DOHH2 (cell line): Measurements from ENCODE around the gene CBX5.

Experiments used
- EZH2phosphoT487 ChIP-seq: fragments of 200-600 bp; sonication (generic); IDR thresholded peaks from 2 replicates; pipeline ENCODE4 v1.6.1; 2017; ENCODE audit warnings: borderline replicate concordance, mild to moderate bottlenecking, antibody characterized with exemption, low read length, moderate library complexity, mixed read lengths
- TF ChIP-seq, protein P1 (sequence below): fragments of 200-600 bp; sonication (generic); IDR thresholded peaks from one replicate; pipeline ENCODE4 v1.5.1; 2014; ENCODE audit warnings: antibody characterized with exemption, mild to moderate bottlenecking, low read depth, low read length; ENCODE audit not compliant: poor library complexity, severe bottlenecking

DNA sequence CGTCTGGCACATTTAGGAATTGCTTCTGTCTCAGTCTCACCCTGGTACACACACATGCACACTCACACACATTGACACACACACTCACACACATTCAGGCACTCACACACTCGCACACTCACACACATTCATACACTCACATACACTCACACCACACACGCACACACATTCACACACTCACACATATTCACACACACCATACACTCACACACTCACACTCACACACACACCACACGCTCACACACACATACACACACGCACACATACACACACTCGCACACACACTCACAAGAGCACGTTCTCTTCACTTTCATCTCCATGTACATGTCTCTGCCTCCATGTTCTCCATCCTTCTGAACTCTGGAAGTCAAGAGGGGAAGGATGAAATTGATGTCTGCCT is 68.0 kb downstream of the CBX5 start:
- TF ChIP-seq, protein P1, sequence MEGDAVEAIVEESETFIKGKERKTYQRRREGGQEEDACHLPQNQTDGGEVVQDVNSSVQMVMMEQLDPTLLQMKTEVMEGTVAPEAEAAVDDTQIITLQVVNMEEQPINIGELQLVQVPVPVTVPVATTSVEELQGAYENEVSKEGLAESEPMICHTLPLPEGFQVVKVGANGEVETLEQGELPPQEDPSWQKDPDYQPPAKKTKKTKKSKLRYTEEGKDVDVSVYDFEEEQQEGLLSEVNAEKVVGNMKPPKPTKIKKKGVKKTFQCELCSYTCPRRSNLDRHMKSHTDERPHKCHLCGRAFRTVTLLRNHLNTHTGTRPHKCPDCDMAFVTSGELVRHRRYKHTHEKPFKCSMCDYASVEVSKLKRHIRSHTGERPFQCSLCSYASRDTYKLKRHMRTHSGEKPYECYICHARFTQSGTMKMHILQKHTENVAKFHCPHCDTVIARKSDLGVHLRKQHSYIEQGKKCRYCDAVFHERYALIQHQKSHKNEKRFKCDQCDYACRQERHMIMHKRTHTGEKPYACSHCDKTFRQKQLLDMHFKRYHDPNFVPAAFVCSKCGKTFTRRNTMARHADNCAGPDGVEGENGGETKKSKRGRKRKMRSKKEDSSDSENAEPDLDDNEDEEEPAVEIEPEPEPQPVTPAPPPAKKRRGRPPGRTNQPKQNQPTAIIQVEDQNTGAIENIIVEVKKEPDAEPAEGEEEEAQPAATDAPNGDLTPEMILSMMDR: no peak
- no peak for TF ChIP-seq EZH2phosphoT487
